HL-60 (cell line): ENCODE data around the gene PPIG.

Experiments used
- GABPA ChIP-seq: IDR thresholded peaks from 2 replicates; pipeline ENCODE4 v1.6.1; 2012; ENCODE audit warnings: low read depth
- TF ChIP-seq, protein P1 (sequence below): IDR thresholded peaks from one replicate; pipeline ENCODE4 v1.5.1; 2011; ENCODE audit warnings: low read length, control low read depth, inconsistent platforms; ENCODE audit not compliant: insufficient read depth

DNA sequence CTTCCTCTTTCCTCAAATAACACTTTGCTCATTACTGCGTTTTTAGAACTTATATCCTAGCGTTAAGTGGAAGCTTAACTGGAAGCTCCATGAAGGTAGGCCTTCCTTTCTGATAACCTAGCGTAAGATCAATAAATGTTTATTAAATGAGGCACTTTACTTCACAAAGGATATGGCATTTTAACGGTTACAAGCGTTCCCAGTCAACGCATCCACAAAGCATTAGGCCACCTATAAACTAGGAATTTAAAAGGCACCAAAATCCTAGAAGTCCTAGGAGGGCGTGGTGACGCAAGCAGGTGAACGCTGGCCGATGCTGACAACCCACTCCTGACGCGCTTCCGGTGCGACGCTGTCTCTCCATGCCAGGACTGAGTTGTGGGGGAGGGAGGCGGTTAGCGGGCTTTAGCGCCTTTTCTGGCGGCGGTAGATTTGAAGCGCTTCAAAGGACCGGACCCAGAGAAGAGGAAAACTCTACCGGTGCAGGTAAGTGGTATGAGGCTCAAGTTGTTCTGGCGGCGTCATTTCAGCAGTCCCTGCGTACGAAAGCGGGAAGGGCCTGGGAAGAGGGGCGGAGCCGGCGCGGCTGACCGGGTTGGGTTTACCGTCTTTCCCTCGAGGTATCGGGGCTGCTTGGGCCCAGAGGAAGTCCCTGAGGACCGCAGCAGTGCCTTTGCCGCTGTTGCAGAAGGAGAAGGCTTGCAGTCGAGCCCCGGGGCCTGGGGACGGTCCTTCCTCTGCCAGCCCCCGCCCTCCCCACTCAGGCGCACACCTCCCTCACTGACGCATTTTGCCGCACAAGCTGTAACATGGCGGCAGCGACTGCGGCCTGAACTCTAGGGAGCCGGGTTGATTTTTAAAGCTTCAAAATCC, at the start of gene PPIG:
- TF ChIP-seq, protein P1, sequence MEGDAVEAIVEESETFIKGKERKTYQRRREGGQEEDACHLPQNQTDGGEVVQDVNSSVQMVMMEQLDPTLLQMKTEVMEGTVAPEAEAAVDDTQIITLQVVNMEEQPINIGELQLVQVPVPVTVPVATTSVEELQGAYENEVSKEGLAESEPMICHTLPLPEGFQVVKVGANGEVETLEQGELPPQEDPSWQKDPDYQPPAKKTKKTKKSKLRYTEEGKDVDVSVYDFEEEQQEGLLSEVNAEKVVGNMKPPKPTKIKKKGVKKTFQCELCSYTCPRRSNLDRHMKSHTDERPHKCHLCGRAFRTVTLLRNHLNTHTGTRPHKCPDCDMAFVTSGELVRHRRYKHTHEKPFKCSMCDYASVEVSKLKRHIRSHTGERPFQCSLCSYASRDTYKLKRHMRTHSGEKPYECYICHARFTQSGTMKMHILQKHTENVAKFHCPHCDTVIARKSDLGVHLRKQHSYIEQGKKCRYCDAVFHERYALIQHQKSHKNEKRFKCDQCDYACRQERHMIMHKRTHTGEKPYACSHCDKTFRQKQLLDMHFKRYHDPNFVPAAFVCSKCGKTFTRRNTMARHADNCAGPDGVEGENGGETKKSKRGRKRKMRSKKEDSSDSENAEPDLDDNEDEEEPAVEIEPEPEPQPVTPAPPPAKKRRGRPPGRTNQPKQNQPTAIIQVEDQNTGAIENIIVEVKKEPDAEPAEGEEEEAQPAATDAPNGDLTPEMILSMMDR, result no peak
- peak; percentile 86 for TF ChIP-seq GABPA
